ENCODE data around the gene NRL.

The NRL gene

GRCh38 chr14:24062216-24062980, 52.4 kb downstream of the NRL start:
- Histone ChIP-seq H3K4me3 (ENCODE audit: low read length in 2 of 2) (no peak overlapping the region), H3K27ac (ENCODE audit: low read length) (no peak overlapping the region), H3K36me3 (ENCODE audit: control insufficient read depth in 2 of 2, insufficient read depth in 2 of 2, low read length in 2 of 2) (no peaks in the 10 kb centered on the region), H3K9ac (ENCODE audit: low read length in 2 of 2) (no peak overlapping the region), H3K4me1 (ENCODE audit: control insufficient read depth, insufficient read depth, low read length) (peaks cover 3% of the 10 kb centered on the region), H3K27me3 (ENCODE audit: control insufficient read depth in 1 of 2, insufficient read depth in 2 of 2, low read length in 2 of 2) (peaks cover 0 to 3% of the 10 kb centered on the region in 2 donors), H3K9me3 (ENCODE audit: control insufficient read depth in 2 of 2, low read length in 2 of 2) (no peaks in the 10 kb centered on the region)

- H3K9me3 ChIP-seq (ENCODE audit: control insufficient read depth in 2 of 2, low read length in 2 of 2) = no peaks in the 10 kb centered on the region
- H3K36me3 ChIP-seq (ENCODE audit: control insufficient read depth in 2 of 2, insufficient read depth in 2 of 2, low read length in 2 of 2) = no peaks in the 10 kb centered on the region
- H3K4me1 ChIP-seq (ENCODE audit: control insufficient read depth, insufficient read depth, low read length) = peaks cover 3% of the 10 kb centered on the region
- peaks cover 0 to 3% of the 10 kb centered on the region in 2 donors for H3K27me3 ChIP-seq (ENCODE audit: control insufficient read depth in 1 of 2, insufficient read depth in 2 of 2, low read length in 2 of 2)
- no peak overlapping the region for H3K27ac ChIP-seq (ENCODE audit: low read length)
- no peak overlapping the region for H3K4me3 ChIP-seq (ENCODE audit: low read length in 2 of 2)
- H3K9ac ChIP-seq (ENCODE audit: low read length in 2 of 2) = no peak overlapping the region
Observed at GRCh38 chr14:24060984-24061913, 53.5 kb downstream of the NRL start.

- Histone ChIP-seq H3K27ac (ENCODE audit: low read length) (no peak overlapping the region), H3K36me3 (ENCODE audit: control insufficient read depth in 2 of 2, insufficient read depth in 2 of 2, low read length in 2 of 2) (no peaks in the 10 kb centered on the region), H3K4me1 (ENCODE audit: control insufficient read depth, insufficient read depth, low read length) (peaks cover 3% of the 10 kb centered on the region)
Observed at GRCh38 chr14:24060443-24060842, 54.3 kb downstream of the NRL start.

GRCh38 chr14:24059841-24060388, 54.8 kb downstream of the NRL start:
- peaks cover 1 to 3% of the 10 kb centered on the region in 2 donors for H3K27me3 ChIP-seq (ENCODE audit: control insufficient read depth in 1 of 2, insufficient read depth in 2 of 2, low read length in 2 of 2)
- no peak overlapping the region for H3K9ac ChIP-seq (ENCODE audit: low read length in 2 of 2)
- H3K4me1 ChIP-seq (ENCODE audit: control insufficient read depth, insufficient read depth, low read length) = peaks cover 3% of the 10 kb centered on the region
- H3K27ac ChIP-seq (ENCODE audit: low read length) = no peak overlapping the region
- no peaks in the 10 kb centered on the region for H3K36me3 ChIP-seq (ENCODE audit: control insufficient read depth in 2 of 2, insufficient read depth in 2 of 2, low read length in 2 of 2)
- H3K9me3 ChIP-seq (ENCODE audit: control insufficient read depth in 2 of 2, low read length in 2 of 2) = no peaks in the 10 kb centered on the region
- no peak overlapping the region for H3K4me3 ChIP-seq (ENCODE audit: low read length in 2 of 2)

More at GRCh38 chr14:24060443-24060842, 54.3 kb downstream of the NRL start:
- H3K9ac ChIP-seq (ENCODE audit: low read length in 2 of 2) = no peak overlapping the region
- H3K4me3 ChIP-seq (ENCODE audit: low read length in 2 of 2) = no peak overlapping the region
- H3K9me3 ChIP-seq (ENCODE audit: control insufficient read depth in 2 of 2, low read length in 2 of 2) = no peaks in the 10 kb centered on the region
- peaks cover 0 to 3% of the 10 kb centered on the region in 2 donors for H3K27me3 ChIP-seq (ENCODE audit: control insufficient read depth in 1 of 2, insufficient read depth in 2 of 2, low read length in 2 of 2)

GRCh38 chr14:24058951-24059475, 55.7 kb downstream of the NRL start:
- Histone ChIP-seq H3K36me3 (ENCODE audit: control insufficient read depth in 2 of 2, insufficient read depth in 2 of 2, low read length in 2 of 2) (no peaks in the 10 kb centered on the region), H3K9me3 (ENCODE audit: control insufficient read depth in 2 of 2, low read length in 2 of 2) (no peaks in the 10 kb centered on the region), H3K4me3 (ENCODE audit: low read length in 2 of 2) (no peak overlapping the region), H3K4me1 (ENCODE audit: control insufficient read depth, insufficient read depth, low read length) (peaks cover 3% of the 10 kb centered on the region), H3K27me3 (ENCODE audit: control insufficient read depth in 1 of 2, insufficient read depth in 2 of 2, low read length in 2 of 2) (peaks cover 4 to 10% of the 10 kb centered on the region in 2 donors), H3K9ac (ENCODE audit: low read length in 2 of 2) (no peak overlapping the region), H3K27ac (ENCODE audit: low read length) (no peak overlapping the region)

GRCh38 chr14:24058260-24058950, 56.3 kb downstream of the NRL start:
- no peaks in the 10 kb centered on the region for H3K36me3 ChIP-seq (ENCODE audit: control insufficient read depth in 2 of 2, insufficient read depth in 2 of 2, low read length in 2 of 2)
- no peak overlapping the region for H3K9ac ChIP-seq (ENCODE audit: low read length in 2 of 2)
- H3K4me3 ChIP-seq (ENCODE audit: low read length in 2 of 2) = no peak overlapping the region
- H3K27me3 ChIP-seq (ENCODE audit: control insufficient read depth in 1 of 2, insufficient read depth in 2 of 2, low read length in 2 of 2) = peaks cover 4 to 13% of the 10 kb centered on the region in 2 donors
- H3K9me3 ChIP-seq (ENCODE audit: control insufficient read depth in 2 of 2, low read length in 2 of 2) = no peaks in the 10 kb centered on the region
- no peak overlapping the region for H3K27ac ChIP-seq (ENCODE audit: low read length)
- peaks cover 3% of the 10 kb centered on the region for H3K4me1 ChIP-seq (ENCODE audit: control insufficient read depth, insufficient read depth, low read length)

- peaks cover 4 to 13% of the 10 kb centered on the region in 2 donors for H3K27me3 ChIP-seq (ENCODE audit: control insufficient read depth in 1 of 2, insufficient read depth in 2 of 2, low read length in 2 of 2)
- H3K9ac ChIP-seq (ENCODE audit: low read length in 2 of 2) = no peak overlapping the region
- H3K4me3 ChIP-seq (ENCODE audit: low read length in 2 of 2) = no peak overlapping the region
- H3K27ac ChIP-seq (ENCODE audit: low read length) = no peak overlapping the region
- no peaks in the 10 kb centered on the region for H3K36me3 ChIP-seq (ENCODE audit: control insufficient read depth in 2 of 2, insufficient read depth in 2 of 2, low read length in 2 of 2)
- H3K4me1 ChIP-seq (ENCODE audit: control insufficient read depth, insufficient read depth, low read length) = peaks cover 4% of the 10 kb centered on the region
- H3K9me3 ChIP-seq (ENCODE audit: control insufficient read depth in 2 of 2, low read length in 2 of 2) = no peaks in the 10 kb centered on the region
Observed at GRCh38 chr14:24057867-24058259, 56.9 kb downstream of the NRL start.

- Histone ChIP-seq H3K4me3 (ENCODE audit: low read length in 2 of 2) (no peak overlapping the region), H3K9me3 (ENCODE audit: control insufficient read depth in 2 of 2, low read length in 2 of 2) (no peaks in the 10 kb centered on the region), H3K9ac (ENCODE audit: low read length in 2 of 2) (no peak overlapping the region), H3K27me3 (ENCODE audit: control insufficient read depth in 1 of 2, insufficient read depth in 2 of 2, low read length in 2 of 2) (peaks cover 4 to 13% of the 10 kb centered on the region in 2 donors), H3K36me3 (ENCODE audit: control insufficient read depth in 2 of 2, insufficient read depth in 2 of 2, low read length in 2 of 2) (no peaks in the 10 kb centered on the region), H3K27ac (ENCODE audit: low read length) (no peak overlapping the region), H3K4me1 (ENCODE audit: control insufficient read depth, insufficient read depth, low read length) (peaks cover 10% of the 10 kb centered on the region)
Observed at GRCh38 chr14:24057271-24057670, 57.5 kb downstream of the NRL start.

- peaks cover 14% of the 10 kb centered on the region for H3K4me1 ChIP-seq (ENCODE audit: control insufficient read depth, insufficient read depth, low read length)
- H3K4me3 ChIP-seq (ENCODE audit: low read length in 2 of 2) = no peak overlapping the region
- no peak overlapping the region for H3K27ac ChIP-seq (ENCODE audit: low read length)
- H3K36me3 ChIP-seq (ENCODE audit: control insufficient read depth in 2 of 2, insufficient read depth in 2 of 2, low read length in 2 of 2) = no peaks in the 10 kb centered on the region
- H3K27me3 ChIP-seq (ENCODE audit: control insufficient read depth in 1 of 2, insufficient read depth in 2 of 2, low read length in 2 of 2) = peaks cover 4 to 13% of the 10 kb centered on the region in 2 donors
- no peaks in the 10 kb centered on the region for H3K9me3 ChIP-seq (ENCODE audit: control insufficient read depth in 2 of 2, low read length in 2 of 2)
- no peak overlapping the region for H3K9ac ChIP-seq (ENCODE audit: low read length in 2 of 2)
Observed at GRCh38 chr14:24056800-24057184, 58.0 kb downstream of the NRL start.
